GM18502 (cell line): ENCODE data around the gene POMP.
"Not testable (repeated sequence)": the region's sequence is repeated elsewhere in the genome, so short reads cannot be mapped to it uniquely, and the experiment has no call there.

Source experiments
- ATAC-seq: cut with Tn5 transposase; IDR thresholded peaks from one replicate; pipeline ENCODE4 v1.9.1; 2021; ENCODE audit warnings: mild to moderate bottlenecking; ENCODE audit not compliant: unreplicated experiment, poor library complexity

POMP gene

GRCh38 chr13:28636677-28637317 lies 22.1 kb upstream of the POMP start:
- ATAC-seq = peak; percentile 59

- ATAC-seq = peak; percentile 35
Measured at GRCh38 chr13:28637714-28638355, 21.1 kb upstream of the POMP start.

- ATAC-seq = no peak
Measured at GRCh38 chr13:28638756-28639155, 20.2 kb upstream of the POMP start.

- no peak for ATAC-seq
Measured at GRCh38 chr13:28640861-28641599, 17.9 kb upstream of the POMP start.

- peak; percentile 82 for ATAC-seq
Measured at GRCh38 chr13:28641600-28641926, 17.4 kb upstream of the POMP start.

GRCh38 chr13:28650284-28650683 lies 8.6 kb upstream of the POMP start:
- ATAC-seq = no peak

- no peak for ATAC-seq
Measured at GRCh38 chr13:28651810-28652401, 7.0 kb upstream of the POMP start.

GRCh38 chr13:28653111-28653510 lies 5.8 kb upstream of the POMP start:
- no peak for ATAC-seq

- ATAC-seq = no peak
Measured at GRCh38 chr13:28654276-28654675, 4.7 kb upstream of the POMP start.

- ATAC-seq = no peak
Measured at GRCh38 chr13:28655561-28655960, 3.4 kb upstream of the POMP start.

GRCh38 chr13:28657784-28658538 lies 969 bp upstream of the POMP start:
- no peak for ATAC-seq

- peak; percentile 24 for ATAC-seq
Measured at GRCh38 chr13:28658539-28658795, 463 bp upstream of the POMP start.

- peak; percentile 36 for ATAC-seq
Measured at GRCh38 chr13:28659621-28659970, 666 bp downstream of the POMP start.

- no peak for ATAC-seq
Measured at GRCh38 chr13:28666897-28667488, 8.1 kb downstream of the POMP start.

GRCh38 chr13:28671126-28671792 lies 12.3 kb downstream of the POMP start:
- no peak for ATAC-seq

GRCh38 chr13:28678809-28679208 lies 19.9 kb downstream of the POMP start:
- ATAC-seq = no peak

GRCh38 chr13:28679628-28680027 lies 20.7 kb downstream of the POMP start:
- ATAC-seq = no peak

- ATAC-seq = no peak
Measured at GRCh38 chr13:28680541-28680940, 21.6 kb downstream of the POMP start.

GRCh38 chr13:28683169-28683568 lies 24.2 kb downstream of the POMP start:
- ATAC-seq = not testable (repeated sequence)

GRCh38 chr13:28684257-28684656 lies 25.3 kb downstream of the POMP start:
- no peak for ATAC-seq
